DOHH2 (cell line): Measurements from ENCODE around the gene ZFYVE27.

Experiments
- H3F3A ChIP-seq: fragments of 200-600 bp; sonication (generic), shearing (Covaris generic); 2 replicates; pipeline ENCODE4 v1.6.0; 2016; ENCODE audit warnings: antibody characterized with exemption, mild to moderate bottlenecking; ENCODE audit not compliant: control insufficient read depth, insufficient read depth
- H3K27ac ChIP-seq: fragments of 200-600 bp; sonication (generic); 2 replicates; pipeline ENCODE4 v1.5.1; 2014; ENCODE audit warnings: low read depth, mild to moderate bottlenecking, low read length, moderate library complexity
- H3K27me3 ChIP-seq: fragments of 200-600 bp; sonication (generic); 2 replicates; pipeline ENCODE4 v1.6.1; 2014; ENCODE audit warnings: mild to moderate bottlenecking, low read length, mixed read lengths; ENCODE audit not compliant: control insufficient read depth
- H3K36me3 ChIP-seq: fragments of 200-600 bp; sonication (generic); 2 replicates; pipeline ENCODE4 v1.6.1; 2014; ENCODE audit warnings: mild to moderate bottlenecking, low read length, moderate library complexity, mixed read lengths; ENCODE audit not compliant: control insufficient read depth
- H3K4me1 ChIP-seq: fragments of 200-600 bp; sonication (generic); 2 replicates; pipeline ENCODE4 v1.6.1; 2014; ENCODE audit warnings: mild to moderate bottlenecking, low read length, mixed read lengths; ENCODE audit not compliant: control insufficient read depth
- H3K4me2 ChIP-seq: fragments of 200-600 bp; sonication (generic); 2 replicates; pipeline ENCODE4 v1.6.0; 2014; ENCODE audit warnings: mild to moderate bottlenecking, low read length, moderate library complexity
- H3K4me3 ChIP-seq: fragments of 200-600 bp; sonication (generic); 2 replicates; pipeline ENCODE4 v1.5.1; 2014; ENCODE audit warnings: mild to moderate bottlenecking, low read length, mixed read lengths
- H3K79me2 ChIP-seq: fragments of 200-600 bp; sonication (generic); 2 replicates; pipeline ENCODE4 v1.6.1; 2014; ENCODE audit warnings: mild to moderate bottlenecking, low read length, mixed read lengths; ENCODE audit not compliant: control insufficient read depth
- H3K9me2 ChIP-seq: fragments of 200-600 bp; sonication (generic); replicated peaks from 2 replicates; pipeline ENCODE4 v1.6.1; 2014; ENCODE audit warnings: mild to moderate bottlenecking, low read length, mixed read lengths; ENCODE audit not compliant: control insufficient read depth
- H3K9me3 ChIP-seq: fragments of 200-600 bp; sonication (generic); 2 replicates; pipeline ENCODE4 v1.6.1; 2014; ENCODE audit warnings: antibody characterized with exemption, low read length, mixed read lengths; ENCODE audit not compliant: control insufficient read depth, insufficient read depth
- H4K20me1 ChIP-seq: fragments of 200-600 bp; sonication (generic); 2 replicates; pipeline ENCODE4 v1.6.0; 2014; ENCODE audit warnings: low read depth, mild to moderate bottlenecking, antibody characterized with exemption, low read length, moderate library complexity; ENCODE audit not compliant: control insufficient read depth, insufficient read depth
- EZH2phosphoT487 ChIP-seq: fragments of 200-600 bp; sonication (generic); IDR thresholded peaks from 2 replicates; pipeline ENCODE4 v1.6.1; 2017; ENCODE audit warnings: borderline replicate concordance, mild to moderate bottlenecking, antibody characterized with exemption, low read length, moderate library complexity, mixed read lengths
- TF ChIP-seq, protein P1 (sequence below): fragments of 200-600 bp; sonication (generic); IDR thresholded peaks from one replicate; pipeline ENCODE4 v1.5.1; 2014; ENCODE audit warnings: antibody characterized with exemption, mild to moderate bottlenecking, low read depth, low read length; ENCODE audit not compliant: poor library complexity, severe bottlenecking

The ZFYVE27 gene

DNA sequence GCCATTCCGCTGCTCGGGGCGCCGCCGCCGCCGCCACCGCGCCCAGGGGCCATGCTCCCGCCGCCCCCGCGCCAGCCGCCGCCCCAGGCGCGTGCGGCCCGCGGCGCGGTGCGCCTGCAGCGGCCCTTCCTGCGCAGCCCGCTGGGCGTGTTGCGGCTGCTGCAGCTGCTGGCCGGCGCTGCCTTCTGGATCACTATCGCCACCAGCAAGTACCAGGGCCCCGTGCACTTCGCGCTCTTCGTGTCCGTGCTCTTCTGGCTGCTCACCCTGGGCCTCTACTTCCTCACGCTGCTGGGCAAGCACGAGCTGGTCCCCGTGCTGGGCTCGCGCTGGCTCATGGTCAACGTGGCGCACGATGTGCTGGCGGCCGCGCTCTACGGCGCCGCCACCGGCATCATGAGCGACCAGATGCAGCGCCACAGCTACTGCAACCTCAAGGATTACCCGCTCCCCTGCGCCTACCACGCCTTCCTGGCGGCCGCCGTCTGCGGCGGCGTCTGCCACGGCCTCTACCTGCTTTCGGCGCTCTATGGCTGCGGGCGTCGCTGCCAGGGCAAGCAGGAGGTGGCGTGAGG is 23.0 kb upstream of the ZFYVE27 start:
- H3K27ac ChIP-seq, result no peak overlapping the region; the same call in 1 of the 2 replicates
- peak overlapping the region; percentile 72 for H3K4me3 ChIP-seq
- H3K9me3 ChIP-seq, result no peaks in the 10 kb centered on the region
- no peaks in the 10 kb centered on the region for H3K9me2 ChIP-seq
- peaks cover 14% of the 10 kb centered on the region for H3K4me1 ChIP-seq
- H3K4me2 ChIP-seq, result peak overlapping the region; percentile 80
- H3K36me3 ChIP-seq, result no peaks in the 10 kb centered on the region
- H3K79me2 ChIP-seq, result no peaks in the 10 kb centered on the region; the same call in 1 of the 2 replicates
- H3K27me3 ChIP-seq, result peaks cover 21% of the 10 kb centered on the region
- no peaks in the 10 kb centered on the region; the same call in 1 of the 2 replicates for H4K20me1 ChIP-seq
- TF ChIP-seq, protein P1, sequence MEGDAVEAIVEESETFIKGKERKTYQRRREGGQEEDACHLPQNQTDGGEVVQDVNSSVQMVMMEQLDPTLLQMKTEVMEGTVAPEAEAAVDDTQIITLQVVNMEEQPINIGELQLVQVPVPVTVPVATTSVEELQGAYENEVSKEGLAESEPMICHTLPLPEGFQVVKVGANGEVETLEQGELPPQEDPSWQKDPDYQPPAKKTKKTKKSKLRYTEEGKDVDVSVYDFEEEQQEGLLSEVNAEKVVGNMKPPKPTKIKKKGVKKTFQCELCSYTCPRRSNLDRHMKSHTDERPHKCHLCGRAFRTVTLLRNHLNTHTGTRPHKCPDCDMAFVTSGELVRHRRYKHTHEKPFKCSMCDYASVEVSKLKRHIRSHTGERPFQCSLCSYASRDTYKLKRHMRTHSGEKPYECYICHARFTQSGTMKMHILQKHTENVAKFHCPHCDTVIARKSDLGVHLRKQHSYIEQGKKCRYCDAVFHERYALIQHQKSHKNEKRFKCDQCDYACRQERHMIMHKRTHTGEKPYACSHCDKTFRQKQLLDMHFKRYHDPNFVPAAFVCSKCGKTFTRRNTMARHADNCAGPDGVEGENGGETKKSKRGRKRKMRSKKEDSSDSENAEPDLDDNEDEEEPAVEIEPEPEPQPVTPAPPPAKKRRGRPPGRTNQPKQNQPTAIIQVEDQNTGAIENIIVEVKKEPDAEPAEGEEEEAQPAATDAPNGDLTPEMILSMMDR, result peak; percentile 40
- no peak for TF ChIP-seq EZH2phosphoT487
- H3F3A ChIP-seq, result no peaks in the 10 kb centered on the region

DNA sequence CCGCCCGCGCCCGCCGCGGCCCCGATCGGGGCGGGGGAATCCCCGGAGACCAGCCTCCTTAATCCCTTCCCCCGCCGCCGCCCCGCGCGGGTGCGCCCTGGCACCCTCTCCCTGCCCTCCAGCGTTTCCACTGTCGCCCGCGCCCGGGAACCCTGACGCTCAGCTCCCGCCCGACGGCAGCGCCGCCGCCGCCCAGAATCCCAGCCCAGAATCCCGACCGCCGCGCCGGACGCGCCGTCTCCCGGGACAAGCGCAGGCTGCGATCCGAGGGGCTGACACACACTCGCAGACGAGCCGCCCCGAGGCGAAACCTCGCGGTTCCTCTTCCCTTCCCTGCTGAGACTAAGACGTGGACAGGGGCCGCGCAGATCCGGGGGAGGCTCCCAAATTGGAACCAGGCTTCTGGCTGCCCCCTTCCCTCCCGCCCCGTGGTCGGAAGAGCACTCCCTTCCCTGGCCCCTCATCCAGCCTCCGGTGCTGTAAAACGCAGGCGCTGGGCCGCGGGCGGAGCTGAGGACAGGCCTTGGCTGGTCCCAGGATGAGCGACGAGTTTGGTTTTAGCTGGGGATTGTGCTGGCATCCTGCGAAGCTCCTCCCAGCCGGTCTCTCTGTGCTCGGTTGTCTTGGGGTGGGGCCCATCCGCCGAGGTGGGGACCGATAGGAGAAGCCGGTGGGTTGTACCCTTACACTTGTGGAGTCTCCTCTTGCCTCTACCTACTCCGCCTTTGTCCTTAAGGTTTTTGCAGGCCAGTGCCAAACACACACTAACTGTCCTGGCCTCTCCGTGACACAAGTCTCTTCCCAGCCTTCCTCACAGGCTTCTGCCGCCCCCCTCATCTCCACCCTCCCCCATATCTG is 22.3 kb upstream of the ZFYVE27 start:
- H3K27ac ChIP-seq, result no peak overlapping the region
- no peaks in the 10 kb centered on the region for H3K36me3 ChIP-seq
- peak overlapping the region; percentile 80 for H3K4me2 ChIP-seq
- H3K4me1 ChIP-seq, result peaks cover 14% of the 10 kb centered on the region
- H3K9me3 ChIP-seq, result no peaks in the 10 kb centered on the region
- H3K4me3 ChIP-seq, result peak overlapping the region; percentile 72
- no peaks in the 10 kb centered on the region for H3F3A ChIP-seq
- H4K20me1 ChIP-seq, result no peaks in the 10 kb centered on the region; the same call in 1 of the 2 replicates
- H3K27me3 ChIP-seq, result peaks cover 21% of the 10 kb centered on the region
- no peaks in the 10 kb centered on the region for H3K9me2 ChIP-seq
- TF ChIP-seq EZH2phosphoT487, result no peak
- TF ChIP-seq, protein P1, result peak; percentile 27
- H3K79me2 ChIP-seq, result no peaks in the 10 kb centered on the region; the same call in 1 of the 2 replicates

DNA sequence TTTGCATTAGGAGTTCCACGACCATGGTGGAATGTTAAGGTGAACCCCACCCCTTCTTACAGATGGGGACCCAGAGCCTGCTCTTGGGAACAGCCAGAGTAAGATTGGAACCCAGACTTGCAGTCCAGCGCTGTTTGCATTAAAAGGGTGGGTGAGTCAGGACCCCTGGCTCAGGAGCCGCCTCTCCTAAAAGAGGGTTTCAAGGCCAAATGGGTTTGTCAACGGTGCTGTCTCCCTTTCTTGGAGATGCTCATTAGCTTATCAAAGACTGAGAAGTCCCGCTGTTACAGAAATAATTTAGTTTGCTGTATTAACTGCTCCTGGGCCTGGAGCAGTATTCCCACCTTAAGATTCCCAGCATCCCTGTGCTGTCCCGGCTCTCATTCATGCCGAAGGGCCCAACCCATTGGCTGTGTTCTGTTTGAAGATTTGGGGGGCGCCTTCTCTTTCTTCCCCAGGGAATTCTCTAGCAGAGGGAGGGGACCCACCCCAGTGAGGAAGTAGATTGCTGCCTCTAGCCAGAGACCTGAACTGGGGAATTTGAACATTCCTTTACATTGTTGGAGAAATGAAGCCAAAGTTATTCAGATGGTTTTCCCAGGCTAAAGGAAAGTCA is 21.6 kb upstream of the ZFYVE27 start:
- no peaks in the 10 kb centered on the region; the same call in 1 of the 2 replicates for H4K20me1 ChIP-seq
- H3K9me3 ChIP-seq, result no peaks in the 10 kb centered on the region
- H3K4me3 ChIP-seq, result 0 out of 2 replicates have a peak overlapping the region, but pooled peaks have one; percentile 72
- H3K4me1 ChIP-seq, result peaks cover 14% of the 10 kb centered on the region
- H3F3A ChIP-seq, result no peaks in the 10 kb centered on the region
- no peak overlapping the region for H3K27ac ChIP-seq
- peak overlapping the region; percentile 80 for H3K4me2 ChIP-seq
- no peaks in the 10 kb centered on the region for H3K9me2 ChIP-seq
- H3K79me2 ChIP-seq, result no peaks in the 10 kb centered on the region; the same call in 1 of the 2 replicates
- H3K27me3 ChIP-seq, result peaks cover 21% of the 10 kb centered on the region
- no peaks in the 10 kb centered on the region for H3K36me3 ChIP-seq
- TF ChIP-seq, protein P1, result no peak
- TF ChIP-seq EZH2phosphoT487, result no peak
